Caco-2 (cell line): ENCODE measurements around the gene KLK11. TPM values are rescaled to one million over a fixed set of nuclear protein-coding genes. Genes with fewer than 3 reads are reported as not detected.
"Not testable (repeated sequence)": the region's sequence is repeated elsewhere in the genome, so short reads cannot be mapped to it uniquely, and the experiment has no call there.

Source experiments
- BruUV-seq: library from RNA; stranded (reverse); fragments of 400-500 nt; replicated peaks from 2 replicates; lab custom pipeline; 2021; lab: Mats Ljungman, UMichigan
- CTCF ChIA-PET: fragments of 300-600 bp; sonication (Branson Sonifier 250); formaldehyde crosslinking; loops from one replicate; lab custom pipeline; 2022; ENCODE audit warnings: antibody characterized with exemption; lab: Charles Lee
- POLR2A ChIA-PET: fragments of 300-600 bp; sonication (Branson Sonifier 250); formaldehyde crosslinking; loops from one replicate; lab custom pipeline; 2022; ENCODE audit warnings: antibody characterized with exemption; lab: Charles Lee
- DNase-seq, 2 experiments: peaks; one replicate each; pipeline versions ENCODE4 v3.0.0 to v3.0.0-alpha.2; 2020 to 2022
- H3K27me3 ChIP-seq: replicated peaks from 2 replicates; pipeline ENCODE4 v1.6.0; 2011; ENCODE audit warnings: low read length; ENCODE audit not compliant: control insufficient read depth, insufficient read depth
- H3K36me3 ChIP-seq: 2 replicates; pipeline ENCODE4 v1.5.1; 2011; ENCODE audit warnings: low read length; ENCODE audit not compliant: control insufficient read depth, insufficient read depth
- H3K4me1 ChIP-seq: fragments of 250-450 bp; sonication (Bioruptor Pico); 2 replicates; pipeline ENCODE4 v1.5.1; 2020; ENCODE audit warnings: mild to moderate bottlenecking
- H3K4me3 ChIP-seq: 2 replicates; pipeline ENCODE4 v1.5.1; 2011; ENCODE audit warnings: low read depth, mild to moderate bottlenecking, control low read depth, low read length
- H3K9me3 ChIP-seq: fragments of 250-450 bp; sonication (Bioruptor Pico); 2 replicates; pipeline ENCODE4 v1.5.1; 2020; ENCODE audit warnings: mild to moderate bottlenecking, moderate library complexity
- H3K27ac Mint-ChIP-seq: one replicate; pipeline ENCODE4 v1.8.0; 2022; ENCODE audit warnings: mixed read lengths; ENCODE audit not compliant: unreplicated experiment
- H3K27me3 Mint-ChIP-seq: one replicate; pipeline ENCODE4 v1.8.0; 2022; ENCODE audit warnings: mixed read lengths; ENCODE audit not compliant: insufficient read depth, unreplicated experiment
- H3K36me3 Mint-ChIP-seq: one replicate; pipeline ENCODE4 v1.8.0; 2022; ENCODE audit warnings: mild to moderate bottlenecking, mixed read lengths; ENCODE audit not compliant: insufficient read depth, unreplicated experiment
- H3K4me1 Mint-ChIP-seq: one replicate; pipeline ENCODE4 v1.8.0; 2022; ENCODE audit warnings: low read depth, mixed read lengths; ENCODE audit not compliant: unreplicated experiment
- H3K4me3 Mint-ChIP-seq: one replicate; pipeline ENCODE4 v1.8.0; 2022; ENCODE audit warnings: mild to moderate bottlenecking, moderate library complexity, mixed read lengths; ENCODE audit not compliant: unreplicated experiment
- H3K9me3 Mint-ChIP-seq: one replicate; pipeline ENCODE4 v1.8.0; 2022; ENCODE audit warnings: mixed read lengths; ENCODE audit not compliant: unreplicated experiment
- intact Hi-C: fragments of 100-400 bp; cut with micrococcal nuclease; formaldehyde crosslinking; loops from one replicate; pipeline ENCODE4 v1.10.0; 2022; ENCODE audit not compliant: unreplicated experiment
- total RNA-seq: library from RNA; stranded (reverse); gene quantifications from 2 replicates; pipeline ENCODE4 v1.2.3, GENCODE V29; 2022
- TF ChIP-seq, protein P1 (sequence below), 2 experiments: fragments of 200-600 bp in 1 of 2; IDR thresholded peaks; 1 replicate in 1 of 2; 2 replicates in 1 of 2; pipeline versions ENCODE4 v1.5.1 to v1.8.0; 2011 to 2022; ENCODE audit warnings: antibody characterized with exemption in 1 of 2, control low read depth in 1 of 2, inconsistent platforms in 1 of 2, low read depth in 1 of 2, low read length in 1 of 2, mild to moderate bottlenecking in 1 of 2, moderate library complexity in 1 of 2; ENCODE audit not compliant: insufficient read depth in 1 of 2, severe bottlenecking in 1 of 2, unreplicated experiment in 1 of 2

The KLK11 gene
- total RNA-seq, 1 experiment from 2014 or later, result not detected

DNA sequence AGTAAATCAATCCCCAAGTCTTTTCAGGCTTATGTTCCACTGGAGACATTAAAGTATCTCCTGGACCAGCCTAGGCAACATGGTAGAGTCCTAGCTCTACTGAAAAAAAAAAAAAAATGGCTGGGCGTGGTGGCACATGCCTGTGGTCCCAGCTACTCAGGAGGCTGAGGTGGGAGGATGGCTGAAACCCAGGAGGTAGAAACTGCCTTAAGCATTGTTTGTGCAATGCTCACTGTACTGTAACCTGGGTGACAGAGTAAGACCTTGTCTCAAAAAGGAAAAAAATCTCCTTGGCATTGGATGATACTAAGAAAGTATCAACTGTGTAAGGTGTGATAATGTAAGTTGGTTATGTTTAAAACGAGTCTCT, 33.8 kb downstream of the KLK11 start:
- no peaks in the 10 kb centered on the region for H3K36me3 ChIP-seq
- no peak overlapping the region for H3K27ac Mint-ChIP-seq
- H3K27me3 Mint-ChIP-seq, result peaks cover 16% of the 10 kb centered on the region
- no peaks in the 10 kb centered on the region for H3K4me1 Mint-ChIP-seq
- no peak for DNase-seq
- intact Hi-C loops, result no loop called here
- H3K4me1 ChIP-seq, result no peaks in the 10 kb centered on the region
- H3K36me3 Mint-ChIP-seq, result no peaks in the 10 kb centered on the region
- TF ChIP-seq, protein P1, sequence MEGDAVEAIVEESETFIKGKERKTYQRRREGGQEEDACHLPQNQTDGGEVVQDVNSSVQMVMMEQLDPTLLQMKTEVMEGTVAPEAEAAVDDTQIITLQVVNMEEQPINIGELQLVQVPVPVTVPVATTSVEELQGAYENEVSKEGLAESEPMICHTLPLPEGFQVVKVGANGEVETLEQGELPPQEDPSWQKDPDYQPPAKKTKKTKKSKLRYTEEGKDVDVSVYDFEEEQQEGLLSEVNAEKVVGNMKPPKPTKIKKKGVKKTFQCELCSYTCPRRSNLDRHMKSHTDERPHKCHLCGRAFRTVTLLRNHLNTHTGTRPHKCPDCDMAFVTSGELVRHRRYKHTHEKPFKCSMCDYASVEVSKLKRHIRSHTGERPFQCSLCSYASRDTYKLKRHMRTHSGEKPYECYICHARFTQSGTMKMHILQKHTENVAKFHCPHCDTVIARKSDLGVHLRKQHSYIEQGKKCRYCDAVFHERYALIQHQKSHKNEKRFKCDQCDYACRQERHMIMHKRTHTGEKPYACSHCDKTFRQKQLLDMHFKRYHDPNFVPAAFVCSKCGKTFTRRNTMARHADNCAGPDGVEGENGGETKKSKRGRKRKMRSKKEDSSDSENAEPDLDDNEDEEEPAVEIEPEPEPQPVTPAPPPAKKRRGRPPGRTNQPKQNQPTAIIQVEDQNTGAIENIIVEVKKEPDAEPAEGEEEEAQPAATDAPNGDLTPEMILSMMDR (IDR thresholded peaks at IDR 0.05; ENCODE audit: insufficient read depth in 1 of 2, low read depth in 1 of 2, low read length in 1 of 2, severe bottlenecking in 1 of 2, unreplicated experiment in 1 of 2), result no peak
- BruUV-seq, result no TSS peak
- POLR2A ChIA-PET, result no interaction called here
- H3K9me3 Mint-ChIP-seq, result peaks cover 9% of the 10 kb centered on the region
- no peak overlapping the region for H3K4me3 Mint-ChIP-seq
- CTCF ChIA-PET, result no interaction called here
- no peaks in the 10 kb centered on the region; the same call in 1 of the 2 replicates for H3K9me3 ChIP-seq
- H3K4me3 ChIP-seq, result no peak overlapping the region
- H3K27me3 ChIP-seq, result no peaks in the 10 kb centered on the region

DNA sequence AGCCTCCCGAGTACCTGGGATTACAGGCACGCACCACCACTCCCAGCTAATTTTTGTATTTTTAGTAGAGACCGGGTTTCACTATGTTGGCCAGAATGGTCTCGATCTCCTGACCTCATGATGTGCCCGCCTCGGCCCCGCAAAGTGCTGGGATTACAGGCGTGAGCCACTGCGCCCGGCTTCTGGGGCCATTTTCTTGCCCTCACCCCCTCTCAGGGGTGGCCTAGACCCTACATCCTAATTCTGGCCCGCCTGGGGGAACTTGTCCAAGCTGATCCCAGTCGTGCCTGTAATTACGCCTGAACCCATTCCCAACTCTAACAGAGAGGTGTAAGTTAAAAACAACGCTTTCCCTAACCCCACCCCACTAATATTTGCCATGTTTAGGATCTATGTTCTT, 42.0 kb downstream of the KLK11 start:
- CTCF ChIA-PET, H3K9me3 ChIP-seq, H3K4me3 Mint-ChIP-seq, H3K27ac Mint-ChIP-seq, H3K36me3 ChIP-seq, H3K4me3 ChIP-seq, DNase-seq, BruUV-seq, H3K4me1 ChIP-seq, intact Hi-C loops, H3K4me1 Mint-ChIP-seq, H3K36me3 Mint-ChIP-seq, POLR2A ChIA-PET, H3K9me3 Mint-ChIP-seq, H3K27me3 ChIP-seq: not testable (repeated sequence)
- H3K27me3 Mint-ChIP-seq, result peaks cover 19% of the 10 kb centered on the region

GRCh38 chr19:50983625-50984292, 42.7 kb downstream of the KLK11 start, which contains the start of gene KLK7:
Gene KLK7, minus strand, starts transcription at chr19:50983917. Its CDS starts 1,518 bp downstream, at chr19:50982399.
- H3K9me3 ChIP-seq, result no peaks in the 10 kb centered on the region
- H3K4me1 Mint-ChIP-seq, result no peaks in the 10 kb centered on the region
- no peak within 1 kb of the TSS for H3K27ac Mint-ChIP-seq
- no TSS peak for BruUV-seq
- intact Hi-C loops, result no loop called here
- no peak within 1 kb of the TSS for H3K4me3 Mint-ChIP-seq
- no peaks in the 10 kb centered on the region for H3K36me3 Mint-ChIP-seq
- no peak within 1 kb of the TSS for H3K4me3 ChIP-seq
- no peaks in the 10 kb centered on the region for H3K27me3 ChIP-seq
- peaks cover 19% of the 10 kb centered on the region for H3K27me3 Mint-ChIP-seq
- TF ChIP-seq, protein P1 (IDR thresholded peaks at IDR 0.05; ENCODE audit: insufficient read depth in 1 of 2, low read depth in 1 of 2, low read length in 1 of 2, severe bottlenecking in 1 of 2, unreplicated experiment in 1 of 2), result no peak
- ChIA-PET CTCF (no interaction called here), POLR2A (no interaction called here)
- no peak for DNase-seq
- no peaks in the 10 kb centered on the region for H3K9me3 Mint-ChIP-seq
- no peaks in the 10 kb centered on the region for H3K4me1 ChIP-seq
- no peaks in the 10 kb centered on the region for H3K36me3 ChIP-seq
